Bronchial epithelial cell (primary cell): ENCODE results near the gene RAPGEF4. TPM values are rescaled to one million over a fixed set of nuclear protein-coding genes. Genes with fewer than 3 reads are reported as not detected.

Experiments
- DNase-seq: peaks from one replicate; pipeline ENCODE4 v3.0.0-alpha.2; 2010; ENCODE audit warnings: low read depth
- FAIRE-seq: peaks from 2 replicates; lab custom pipeline; 2011; peaks lifted over from hg19 to GRCh38; lab: Jason Lieb, UNC
- H3K27me3 ChIP-seq: 2 replicates; pipeline ENCODE4 v1.5.1; 2011; ENCODE audit warnings: low read length; ENCODE audit not compliant: control insufficient read depth, insufficient read depth
- H3K36me3 ChIP-seq: 2 replicates; pipeline ENCODE4 v1.5.1; 2011; ENCODE audit warnings: low read length; ENCODE audit not compliant: control insufficient read depth, insufficient read depth
- H3K4me3 ChIP-seq: 2 replicates; pipeline ENCODE4 v1.5.1; 2011; ENCODE audit warnings: mild to moderate bottlenecking, low read depth, low read length, control low read depth
- total RNA-seq: library from RNA; depleted of rRNA; stranded (reverse); fragments of >200 nt; gene quantifications from 2 replicates; pipeline ENCODE4 v1.2.1, GENCODE V29; 2014
- TF ChIP-seq, protein P1 (sequence below): IDR thresholded peaks from 2 replicates; pipeline ENCODE4 v1.5.1; 2011; ENCODE audit warnings: mild to moderate bottlenecking, moderate library complexity, low read length, control low read depth, inconsistent platforms; ENCODE audit not compliant: insufficient read depth, severe bottlenecking

The RAPGEF4 gene
- total RNA-seq, 1 donor from 2014 or later: 0.26 TPM

DNA sequence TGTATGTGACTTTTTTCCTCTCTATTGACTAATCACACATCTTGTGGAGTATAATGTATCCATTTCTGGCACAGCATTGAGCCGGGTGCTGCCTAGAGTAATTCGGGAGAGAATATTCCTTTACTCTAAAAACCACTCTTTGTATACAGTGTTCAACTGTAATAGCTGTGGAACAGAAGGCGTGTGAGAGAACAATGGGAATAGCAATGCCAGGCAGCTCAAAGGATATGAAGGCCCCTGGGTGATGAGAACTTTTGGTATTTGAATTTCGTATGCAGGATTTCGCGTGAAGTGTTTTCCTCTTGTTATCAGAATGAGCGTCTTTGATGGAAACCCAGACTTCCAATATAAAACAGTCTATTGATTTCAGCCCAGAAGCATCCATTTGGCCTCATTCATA lies 255.4 kb downstream of the RAPGEF4 start:
- H3K4me3 ChIP-seq: no peak overlapping the region
- H3K36me3 ChIP-seq: no peaks in the 10 kb centered on the region
- no peaks in the 10 kb centered on the region for H3K27me3 ChIP-seq
- DNase-seq (no peak), FAIRE-seq (no peak)
- TF ChIP-seq, protein P1, sequence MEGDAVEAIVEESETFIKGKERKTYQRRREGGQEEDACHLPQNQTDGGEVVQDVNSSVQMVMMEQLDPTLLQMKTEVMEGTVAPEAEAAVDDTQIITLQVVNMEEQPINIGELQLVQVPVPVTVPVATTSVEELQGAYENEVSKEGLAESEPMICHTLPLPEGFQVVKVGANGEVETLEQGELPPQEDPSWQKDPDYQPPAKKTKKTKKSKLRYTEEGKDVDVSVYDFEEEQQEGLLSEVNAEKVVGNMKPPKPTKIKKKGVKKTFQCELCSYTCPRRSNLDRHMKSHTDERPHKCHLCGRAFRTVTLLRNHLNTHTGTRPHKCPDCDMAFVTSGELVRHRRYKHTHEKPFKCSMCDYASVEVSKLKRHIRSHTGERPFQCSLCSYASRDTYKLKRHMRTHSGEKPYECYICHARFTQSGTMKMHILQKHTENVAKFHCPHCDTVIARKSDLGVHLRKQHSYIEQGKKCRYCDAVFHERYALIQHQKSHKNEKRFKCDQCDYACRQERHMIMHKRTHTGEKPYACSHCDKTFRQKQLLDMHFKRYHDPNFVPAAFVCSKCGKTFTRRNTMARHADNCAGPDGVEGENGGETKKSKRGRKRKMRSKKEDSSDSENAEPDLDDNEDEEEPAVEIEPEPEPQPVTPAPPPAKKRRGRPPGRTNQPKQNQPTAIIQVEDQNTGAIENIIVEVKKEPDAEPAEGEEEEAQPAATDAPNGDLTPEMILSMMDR: no peak

DNA sequence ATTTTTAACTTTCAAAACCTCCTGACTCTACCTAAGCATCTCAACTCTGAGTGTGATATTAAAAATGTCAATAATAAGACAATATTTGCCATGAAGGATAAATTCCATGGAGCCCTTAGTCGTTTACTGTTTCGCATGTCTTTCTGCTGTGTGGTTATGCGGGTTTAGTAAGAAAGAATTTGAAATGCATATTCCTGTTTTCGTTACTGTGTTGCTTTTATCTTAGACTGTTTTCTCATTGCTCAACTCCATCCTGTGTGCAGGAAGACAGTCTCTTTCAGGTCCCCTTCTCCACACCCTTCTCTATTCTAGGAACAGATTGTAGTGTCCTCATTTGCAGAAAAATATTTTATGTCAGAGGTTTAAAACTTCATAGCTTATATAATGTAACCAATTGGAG lies 257.5 kb downstream of the RAPGEF4 start:
- FAIRE-seq: no peak
- no peak overlapping the region for H3K4me3 ChIP-seq
- TF ChIP-seq, protein P1: no peak

DNA sequence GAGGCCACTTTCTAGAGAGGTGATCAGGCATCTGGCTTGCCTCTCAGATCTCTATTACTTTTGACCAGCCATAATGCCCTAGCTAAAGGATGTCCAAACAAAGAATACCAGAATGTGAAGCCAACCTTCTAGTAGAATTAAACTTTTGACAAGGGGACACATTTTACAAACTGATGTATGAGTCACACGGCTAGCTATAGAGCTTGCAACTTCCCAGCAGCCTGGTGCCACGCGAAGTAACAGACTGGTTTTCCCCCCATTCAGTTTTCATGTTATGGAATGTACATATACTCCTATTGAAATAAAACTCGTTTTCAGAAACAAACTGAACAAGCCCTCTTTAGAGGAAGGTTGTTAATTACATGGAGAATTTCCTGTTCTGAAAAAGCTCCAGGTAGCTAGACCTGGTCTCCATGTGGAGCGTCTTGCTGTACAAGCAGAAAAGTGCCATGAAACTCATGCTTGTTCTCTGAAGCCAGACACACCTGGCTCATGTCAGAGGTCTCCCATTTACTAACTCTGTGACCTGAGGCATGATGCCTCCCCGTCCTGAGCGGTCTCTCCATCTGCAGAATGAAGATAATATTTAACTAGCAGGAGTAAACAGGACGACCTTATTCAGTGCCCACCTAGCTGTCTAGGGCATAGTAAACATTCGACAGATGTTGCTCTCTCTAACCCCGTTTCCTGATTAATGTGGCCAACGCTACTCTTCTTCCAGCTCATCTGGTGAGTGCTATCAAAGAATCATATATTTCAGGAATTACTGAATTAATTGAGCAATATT lies 258.5 kb downstream of the RAPGEF4 start:
- FAIRE-seq (no peak), DNase-seq (no peak)
- no peak overlapping the region for H3K4me3 ChIP-seq
- TF ChIP-seq, protein P1: no peak
- H3K36me3 ChIP-seq: no peaks in the 10 kb centered on the region
- no peaks in the 10 kb centered on the region for H3K27me3 ChIP-seq

More for the DNA sequence above, 257.5 kb downstream of the RAPGEF4 start:
- Histone ChIP-seq H3K27me3 (no peaks in the 10 kb centered on the region), H3K36me3 (no peaks in the 10 kb centered on the region)
- no peak for DNase-seq

DNA sequence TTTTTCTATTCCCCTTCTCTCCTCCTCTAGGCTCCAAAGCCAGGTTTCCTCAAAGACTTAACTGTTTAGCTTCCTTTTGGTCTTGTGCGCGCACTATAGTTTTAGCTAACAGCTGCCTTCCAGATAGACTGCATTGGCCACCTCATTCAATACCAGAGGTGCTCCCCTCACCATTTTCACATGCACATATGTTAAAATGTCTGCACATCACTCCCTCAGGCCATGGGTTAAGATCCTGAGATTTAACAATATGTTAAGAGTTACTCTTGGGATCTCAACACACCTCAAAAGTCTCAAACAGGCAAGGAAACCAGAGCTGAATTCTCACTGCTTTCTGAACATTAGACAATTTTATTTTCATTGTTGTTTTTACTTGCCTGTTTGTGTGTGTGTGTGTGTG lies 259.2 kb downstream of the RAPGEF4 start:
- TF ChIP-seq, protein P1: no peak
- no peak for FAIRE-seq
- DNase-seq: no peak
- Histone ChIP-seq H3K27me3 (no peaks in the 10 kb centered on the region), H3K36me3 (no peaks in the 10 kb centered on the region), H3K4me3 (no peak overlapping the region)

DNA sequence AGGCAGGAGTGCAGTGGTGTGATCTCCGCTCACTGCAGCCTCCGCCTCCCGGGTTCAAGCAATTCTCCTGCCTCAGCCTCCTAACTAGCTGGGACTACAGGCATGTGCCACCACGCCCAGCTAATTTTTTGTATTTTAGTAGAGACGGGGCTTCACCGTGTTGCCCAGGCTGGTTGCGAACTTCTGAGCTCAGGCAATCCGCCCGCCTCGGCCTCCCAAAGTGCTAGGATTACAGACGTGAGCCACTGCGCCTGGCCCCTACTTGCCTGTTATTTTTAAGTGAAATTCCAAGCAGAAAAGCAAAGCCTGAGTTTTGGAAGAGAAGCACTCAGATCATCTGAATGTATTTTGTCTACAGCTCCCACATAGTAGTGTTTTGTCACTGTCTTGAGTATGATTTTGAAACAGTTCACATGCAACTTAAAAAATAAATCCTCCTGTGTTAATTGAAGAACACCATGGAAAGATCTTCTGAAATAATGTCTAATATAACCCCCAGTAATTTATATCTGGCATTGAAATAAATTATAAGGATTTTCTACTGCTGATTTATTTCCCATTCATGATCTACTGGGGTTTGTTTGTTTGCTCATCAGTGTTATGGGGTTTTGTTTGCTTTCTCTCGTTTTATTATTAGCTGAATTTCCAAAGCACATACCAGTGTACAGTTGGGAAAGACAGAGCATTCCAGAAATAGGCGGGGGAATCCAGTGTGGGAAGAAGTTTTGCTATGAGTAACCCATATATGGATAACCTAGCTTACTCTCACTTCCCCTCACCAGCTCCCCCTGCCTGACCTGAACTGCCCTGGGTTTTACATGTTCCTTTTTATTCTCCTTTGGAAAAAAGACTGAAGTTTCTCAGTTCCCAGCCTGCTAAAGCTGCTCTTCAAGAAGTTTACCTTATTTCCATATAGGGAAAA lies 259.9 kb downstream of the RAPGEF4 start:
- FAIRE-seq: no peak
- Histone ChIP-seq H3K4me3 (no peak overlapping the region), H3K36me3 (no peaks in the 10 kb centered on the region), H3K27me3 (no peaks in the 10 kb centered on the region)
- TF ChIP-seq, protein P1: peak; percentile 46
- DNase-seq: peak; percentile 93
